IMR-90 (cell line): ENCODE results near the gene PUDP. TPM values are rescaled to one million over a fixed set of nuclear protein-coding genes. Genes with fewer than 3 reads are reported as not detected.

Experiments
- ATAC-seq: fragments of 200-7000 bp; cut with Tn5 transposase; 2 replicates; pipeline ENCODE4 v1.9.1; 2020; ENCODE audit warnings: low read depth, mild to moderate bottlenecking, moderate library complexity
- BruUV-seq: library from RNA; stranded (reverse); fragments of 400-500 nt; replicated peaks from 2 replicates; lab custom pipeline; 2021; lab: Mats Ljungman, UMichigan
- CTCF ChIA-PET: fragments of 300-600 bp; formaldehyde crosslinking; extraction: SDS; loops from one replicate; lab custom pipeline; 2021; ENCODE audit warnings: antibody characterized with exemption; lab: Yijun Ruan, JAX
- POLR2A ChIA-PET: fragments of 300-600 bp; sonication (Branson Sonifier 250); formaldehyde crosslinking; loops from one replicate; lab custom pipeline; 2022; ENCODE audit warnings: antibody characterized with exemption; ENCODE audit not compliant: unreplicated experiment; lab: Charles Lee
- DNase-seq: peaks from one replicate; pipeline ENCODE4 v3.0.0; 2013
- H2AFZ ChIP-seq: replicated peaks from 2 replicates; pipeline ENCODE3; 2013; ENCODE audit warnings: low read length, mild to moderate bottlenecking; ENCODE audit not compliant: poor library complexity
- H2AK5ac ChIP-seq: 2 replicates; pipeline ENCODE4 v1.6.1; 2013; ENCODE audit warnings: low read depth, low read length, inconsistent platforms
- H2AK9ac ChIP-seq: replicated peaks from 2 replicates; pipeline ENCODE3; 2013; ENCODE audit warnings: mild to moderate bottlenecking, low read depth, low read length, moderate library complexity; ENCODE audit not compliant: poor library complexity
- H2BK120ac ChIP-seq: 2 replicates; pipeline ENCODE4 v1.6.1; 2013; ENCODE audit warnings: low read depth, low read length, inconsistent platforms
- H2BK15ac ChIP-seq: 3 replicates; pipeline ENCODE4 v1.6.1; 2013; ENCODE audit warnings: low read depth, low read length, inconsistent platforms
- H2BK20ac ChIP-seq: 2 replicates; pipeline ENCODE4 v1.6.1; 2013; ENCODE audit warnings: low read depth, mild to moderate bottlenecking, inconsistent platforms, low read length, moderate library complexity
- H2BK5ac ChIP-seq: 2 replicates; pipeline ENCODE4 v1.6.1; 2013; ENCODE audit warnings: mild to moderate bottlenecking, low read depth, low read length, inconsistent platforms; ENCODE audit not compliant: poor library complexity, severe bottlenecking
- H3K14ac ChIP-seq: replicated peaks from 2 replicates; pipeline ENCODE4 v1.6.1; 2013; ENCODE audit warnings: low read depth, low read length, inconsistent platforms
- H3K18ac ChIP-seq: 2 replicates; pipeline ENCODE4 v1.6.1; 2013; ENCODE audit warnings: low read depth, low read length, control low read depth
- H3K23ac ChIP-seq: 2 replicates; pipeline ENCODE4 v1.6.1; 2013; ENCODE audit warnings: low read depth, low read length, inconsistent platforms
- H3K27ac ChIP-seq: 2 replicates; pipeline ENCODE4 v1.5.1; 2013; ENCODE audit warnings: mild to moderate bottlenecking, control low read depth, low read length; ENCODE audit not compliant: insufficient read depth
- H3K27me3 ChIP-seq: 2 replicates; pipeline ENCODE4 v1.6.1; 2013; ENCODE audit warnings: low read length; ENCODE audit not compliant: control insufficient read depth, insufficient read depth
- H3K36me3 ChIP-seq: 2 replicates; pipeline ENCODE4 v1.6.1; 2013; ENCODE audit warnings: low read length, mixed read lengths; ENCODE audit not compliant: control insufficient read depth, insufficient read depth
- H3K4ac ChIP-seq: 2 replicates; pipeline ENCODE4 v1.6.1; 2013; ENCODE audit warnings: low read depth, low read length, inconsistent platforms
- H3K4me1 ChIP-seq: 2 replicates; pipeline ENCODE4 v1.6.1; 2013; ENCODE audit warnings: low read length, mixed read lengths; ENCODE audit not compliant: control insufficient read depth, insufficient read depth
- H3K4me2 ChIP-seq: 2 replicates; pipeline ENCODE4 v1.6.1; 2013; ENCODE audit warnings: low read depth, mild to moderate bottlenecking, control low read depth, low read length, moderate library complexity
- H3K4me3 ChIP-seq: 2 replicates; pipeline ENCODE4 v1.5.1; 2013; ENCODE audit warnings: low read depth, mild to moderate bottlenecking, control low read depth, low read length, moderate library complexity; ENCODE audit not compliant: insufficient read depth
- H3K56ac ChIP-seq: 2 replicates; pipeline ENCODE4 v1.6.1; 2013; ENCODE audit warnings: low read length, inconsistent platforms; ENCODE audit not compliant: insufficient read depth; ENCODE audit errors: extremely low read depth
- H3K79me1 ChIP-seq, 2 experiments: 2 replicates each; pipeline ENCODE4 v1.6.1; 2013; ENCODE audit warnings: low read length in 2 of 2, inconsistent platforms in 1 of 2, low read depth in 1 of 2
- H3K9ac ChIP-seq: 2 replicates; pipeline ENCODE4 v1.6.1; 2013; ENCODE audit warnings: low read depth, low read length, control low read depth
- H3K9me1 ChIP-seq: 2 replicates; pipeline ENCODE4 v1.6.1; 2013; ENCODE audit warnings: low read length, inconsistent platforms; ENCODE audit not compliant: insufficient read depth
- H3K9me3 ChIP-seq: 2 replicates; pipeline ENCODE4 v1.6.1; 2013; ENCODE audit warnings: low read length; ENCODE audit not compliant: control insufficient read depth, insufficient read depth
- H4K20me1 ChIP-seq: 2 replicates; pipeline ENCODE4 v1.6.1; 2013; ENCODE audit warnings: low read length, inconsistent platforms; ENCODE audit not compliant: insufficient read depth
- H4K5ac ChIP-seq: 2 replicates; pipeline ENCODE4 v1.6.1; 2013; ENCODE audit warnings: mild to moderate bottlenecking, low read depth, low read length, control low read depth
- H4K8ac ChIP-seq, 2 experiments: 2 replicates each; pipeline ENCODE4 v1.6.1; 2013; ENCODE audit warnings: low read depth in 2 of 2, low read length in 2 of 2, control low read depth in 1 of 2, inconsistent platforms in 1 of 2
- H4K91ac ChIP-seq: 2 replicates; pipeline ENCODE4 v1.6.1; 2013; ENCODE audit warnings: low read depth, low read length, inconsistent platforms; ENCODE audit not compliant: insufficient read depth
- MAFK ChIP-seq: IDR thresholded peaks from 2 replicates; pipeline ENCODE4 v1.6.1; 2012; ENCODE audit warnings: low read depth, low read length, improper control_type of control experiment
- WGBS, 2 experiments: methylation state at CpG; one replicate each; pipeline versions ENCODE4 v1.1.5 to v1.1.7; 2013; ENCODE audit warnings: missing lambda C conversion rate in 2 of 2; ENCODE audit not compliant: insufficient read length in 1 of 2; ENCODE audit errors: extremely low coverage in 2 of 2; 5-methylcytosine and 5-hydroxymethylcytosine counted together
- dilution Hi-C: fragments of 300-500 bp; cut with HindIII; formaldehyde crosslinking; loops from one replicate; pipeline ENCODE4 v1.14.3; 2018; ENCODE audit warnings: low sequenced_read_pairs; ENCODE audit not compliant: unreplicated experiment
- in situ Hi-C: fragments of 300-500 bp; cut with MboI; formaldehyde crosslinking; loops from 3 replicates; pipeline ENCODE4 v1.14.3; 2019; ENCODE audit warnings: low sequenced_read_pairs, inconsistent platforms, mixed read lengths
- intact Hi-C: fragments of 100-400 bp; cut with micrococcal nuclease; formaldehyde crosslinking; loops from 2 replicates; pipeline ENCODE4 v1.10.0; 2022
- polyA plus RNA-seq, 3 experiments: library from polyadenylated mRNA; depleted of rRNA; stranded (reverse); fragments of >200 nt; gene quantifications; 2 replicates each; pipeline ENCODE4 v1.2.3, GENCODE V29; 2012; ENCODE audit warnings: low replicate concordance in 1 of 3
- total RNA-seq: library from RNA; depleted of rRNA; stranded (reverse); fragments of >200 nt; gene quantifications from 2 replicates; pipeline ENCODE4 v1.2.3, GENCODE V29; 2012
- TF ChIP-seq, protein P1 (sequence below): conservative IDR thresholded peaks from 2 replicates; pipeline ENCODE4 v1.5.1; 2012; ENCODE audit warnings: mild to moderate bottlenecking, low read depth, low read length, improper control_type of control experiment

PUDP gene
- total and polyA plus RNA-seq, 2 of the 4 experiments (the other 2 are of a cell fraction) = 22.2 to 28.6 TPM

DNA sequence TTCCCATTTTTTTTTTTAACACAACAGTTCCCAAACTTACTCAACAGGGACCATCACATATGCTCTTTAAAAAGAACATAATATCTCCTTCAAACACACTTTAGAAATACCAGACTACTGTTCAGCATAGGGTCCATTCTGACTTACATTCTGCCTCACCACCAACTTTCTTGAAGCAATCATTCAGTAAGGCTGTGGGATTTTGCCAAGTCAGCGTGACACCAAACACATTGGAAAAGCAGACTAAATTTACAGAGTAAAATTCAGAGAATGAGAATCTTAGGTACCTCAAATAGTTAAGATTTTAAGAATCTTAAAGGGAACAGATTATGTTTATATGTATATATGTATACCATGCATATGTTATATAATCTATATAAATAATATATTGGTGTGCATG lies 7.2 kb upstream of the PUDP start:
- Histone ChIP-seq H3K4me2 (no peak overlapping the region), H4K8ac (no peak overlapping the region), H2BK15ac (no peak overlapping the region), H3K4ac (no peak overlapping the region), H4K91ac (no peak overlapping the region), H2AK9ac (no peak overlapping the region), H3K36me3 (no peaks in the 10 kb centered on the region), H3K27me3 (peaks cover 8% of the 10 kb centered on the region; the same call in 1 of the 2 replicates), H4K20me1 (no peaks in the 10 kb centered on the region), H3K9me1 (no peaks in the 10 kb centered on the region), H3K9ac (no peak overlapping the region), H3K27ac (no peak overlapping the region), H3K14ac (no peak overlapping the region), H2AK5ac (no peak overlapping the region), H3K18ac (no peak overlapping the region), H2BK20ac (no peak overlapping the region), H2BK120ac (no peak overlapping the region), H2BK5ac (no peak overlapping the region), H3K9me3 (no peaks in the 10 kb centered on the region), H3K79me1 (no peaks in the 10 kb centered on the region), H3K23ac (no peak overlapping the region), H3K4me3 (no peak overlapping the region), H2AFZ (no peak overlapping the region), H3K4me1 (no peaks in the 10 kb centered on the region; the same call in 1 of the 2 replicates), H3K56ac (no peak overlapping the region), H4K5ac (no peak overlapping the region)
- ChIA-PET POLR2A (no interaction called here), CTCF (no interaction called here)
- WGBS, 2 experiments = no CpG with 5 or more reads among the region's 1 CpG
- in situ Hi-C loops (no loop called here), intact Hi-C loops (no loop called here), dilution Hi-C loops (no loop called here)
- peak; percentile 67 for TF ChIP-seq MAFK
- TF ChIP-seq, protein P1, sequence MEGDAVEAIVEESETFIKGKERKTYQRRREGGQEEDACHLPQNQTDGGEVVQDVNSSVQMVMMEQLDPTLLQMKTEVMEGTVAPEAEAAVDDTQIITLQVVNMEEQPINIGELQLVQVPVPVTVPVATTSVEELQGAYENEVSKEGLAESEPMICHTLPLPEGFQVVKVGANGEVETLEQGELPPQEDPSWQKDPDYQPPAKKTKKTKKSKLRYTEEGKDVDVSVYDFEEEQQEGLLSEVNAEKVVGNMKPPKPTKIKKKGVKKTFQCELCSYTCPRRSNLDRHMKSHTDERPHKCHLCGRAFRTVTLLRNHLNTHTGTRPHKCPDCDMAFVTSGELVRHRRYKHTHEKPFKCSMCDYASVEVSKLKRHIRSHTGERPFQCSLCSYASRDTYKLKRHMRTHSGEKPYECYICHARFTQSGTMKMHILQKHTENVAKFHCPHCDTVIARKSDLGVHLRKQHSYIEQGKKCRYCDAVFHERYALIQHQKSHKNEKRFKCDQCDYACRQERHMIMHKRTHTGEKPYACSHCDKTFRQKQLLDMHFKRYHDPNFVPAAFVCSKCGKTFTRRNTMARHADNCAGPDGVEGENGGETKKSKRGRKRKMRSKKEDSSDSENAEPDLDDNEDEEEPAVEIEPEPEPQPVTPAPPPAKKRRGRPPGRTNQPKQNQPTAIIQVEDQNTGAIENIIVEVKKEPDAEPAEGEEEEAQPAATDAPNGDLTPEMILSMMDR = no peak
- DNase-seq (no peak), ATAC-seq (no peak)
- no TSS peak for BruUV-seq
